Chondrocyte (in vitro differentiated cells): ENCODE measurements around the gene THSD4. TPM values are rescaled to one million over a fixed set of nuclear protein-coding genes. Genes with fewer than 3 reads are reported as not detected.

Source experiments
- DNase-seq: peaks from one replicate; pipeline ENCODE4 v3.0.0; 2021; ENCODE audit warnings: mixed read lengths, low spot score
- H3K27ac Mint-ChIP-seq: one replicate; pipeline ENCODE4 v1.8.0; 2021; ENCODE audit warnings: mild to moderate bottlenecking, moderate library complexity, mixed read lengths; ENCODE audit not compliant: unreplicated experiment
- H3K27me3 Mint-ChIP-seq: 2 replicates; pipeline ENCODE4 v1.8.0; 2021; ENCODE audit warnings: low read depth, mixed read lengths
- H3K36me3 Mint-ChIP-seq: 2 replicates; pipeline ENCODE4 v1.8.0; 2021; ENCODE audit warnings: low read depth, mixed read lengths
- H3K4me1 Mint-ChIP-seq: 2 replicates; pipeline ENCODE4 v1.8.0; 2021; ENCODE audit warnings: low read depth, mild to moderate bottlenecking, mixed read lengths
- H3K4me3 Mint-ChIP-seq: one replicate; pipeline ENCODE4 v1.8.0; 2021; ENCODE audit warnings: mild to moderate bottlenecking, moderate library complexity, mixed read lengths; ENCODE audit not compliant: unreplicated experiment
- H3K9me3 Mint-ChIP-seq: 2 replicates; pipeline ENCODE4 v1.8.0; 2021; ENCODE audit warnings: low read depth, mixed read lengths
- CTCF ChIP-seq: fragments of 200-600 bp; sonication (generic); IDR thresholded peaks from 2 replicates; pipeline ENCODE4 v1.5.0; 2021; ENCODE audit warnings: antibody characterized with exemption, mild to moderate bottlenecking, moderate library complexity
- total RNA-seq: library from RNA; stranded (reverse); gene quantifications from 3 replicates; pipeline ENCODE4 v1.2.1, GENCODE V29; 2021

Gene THSD4
- total RNA-seq, 1 donor from 2014 or later, result 3.4 TPM

- DNase-seq, result no peak
- H3K4me1 Mint-ChIP-seq, result no peaks in the 10 kb centered on the region
- no peak overlapping the region for H3K27ac Mint-ChIP-seq
- no peak for TF ChIP-seq CTCF
- H3K4me3 Mint-ChIP-seq, result no peak overlapping the region
- no peaks in the 10 kb centered on the region for H3K9me3 Mint-ChIP-seq
- no peaks in the 10 kb centered on the region for H3K36me3 Mint-ChIP-seq
- H3K27me3 Mint-ChIP-seq, result no peaks in the 10 kb centered on the region
Measured at GRCh38 chr15:71768184-71768583, 652.9 kb downstream of the THSD4 start.

DNA sequence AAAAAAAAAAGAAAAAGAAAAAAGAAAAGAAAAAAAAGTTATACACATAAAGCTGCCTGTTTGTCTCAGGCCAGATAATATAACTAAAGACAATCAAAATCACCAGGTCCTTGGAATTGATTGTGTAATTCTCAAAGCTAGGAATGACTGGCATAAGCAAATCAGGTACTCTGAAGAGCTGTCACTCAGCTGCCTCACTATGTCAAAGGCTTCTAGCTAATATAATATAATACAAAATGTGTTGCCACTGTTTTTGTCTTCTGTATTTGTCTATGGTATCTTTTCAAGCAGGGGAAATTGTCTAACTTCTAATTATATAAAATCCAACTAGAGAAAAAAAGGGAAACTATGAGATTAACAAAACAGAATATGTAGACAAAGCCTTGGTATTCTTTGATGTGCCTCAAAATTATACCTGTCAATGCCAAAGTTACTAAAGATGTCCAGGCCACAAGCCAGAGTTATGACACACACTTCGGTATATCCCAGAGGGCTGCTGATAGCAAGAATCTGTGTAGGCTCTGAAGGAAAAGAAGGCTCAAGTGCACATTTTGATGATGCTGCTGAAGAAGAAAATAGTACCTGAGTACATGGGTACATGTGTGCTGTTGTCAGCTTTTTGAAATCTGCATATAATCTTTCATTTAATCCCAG is 658.1 kb downstream of the THSD4 start:
- no peak overlapping the region for H3K4me3 Mint-ChIP-seq
- no peak for DNase-seq
- no peaks in the 10 kb centered on the region for H3K27me3 Mint-ChIP-seq

GRCh38 chr15:71775856-71776255 is 660.6 kb downstream of the THSD4 start:
- Mint-ChIP-seq H3K27ac (no peak overlapping the region), H3K4me1 (peaks cover 15% of the 10 kb centered on the region), H3K27me3 (no peaks in the 10 kb centered on the region), H3K36me3 (no peaks in the 10 kb centered on the region), H3K4me3 (no peak overlapping the region), H3K9me3 (no peaks in the 10 kb centered on the region)
- TF ChIP-seq CTCF, result no peak
- no peak for DNase-seq

More for the DNA sequence above, 658.1 kb downstream of the THSD4 start:
- no peaks in the 10 kb centered on the region for H3K36me3 Mint-ChIP-seq
- peaks cover 4% of the 10 kb centered on the region for H3K4me1 Mint-ChIP-seq
- TF ChIP-seq CTCF, result no peak
- H3K9me3 Mint-ChIP-seq, result no peaks in the 10 kb centered on the region
- H3K27ac Mint-ChIP-seq, result no peak overlapping the region

DNA sequence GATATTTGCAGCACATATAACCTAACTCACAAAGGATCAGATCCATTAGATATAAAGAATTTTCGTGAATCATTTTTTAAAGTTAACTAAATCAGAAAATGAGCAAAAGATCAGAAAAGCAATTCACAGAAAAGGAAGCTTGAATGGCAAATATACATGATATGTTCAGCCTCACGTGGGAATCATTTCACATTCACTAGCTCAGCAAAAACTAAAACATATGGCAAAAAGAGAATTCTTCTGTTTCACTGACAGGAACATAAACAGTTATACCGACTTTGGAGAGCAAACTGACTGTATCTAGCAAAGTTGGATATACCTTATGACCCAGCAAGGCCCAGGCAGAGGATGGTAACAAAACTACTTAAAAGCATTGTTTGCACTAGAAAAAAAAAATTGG is 661.0 kb downstream of the THSD4 start:
- Mint-ChIP-seq H3K4me3 (no peak overlapping the region), H3K36me3 (no peaks in the 10 kb centered on the region), H3K27ac (no peak overlapping the region), H3K4me1 (peaks cover 15% of the 10 kb centered on the region), H3K27me3 (no peaks in the 10 kb centered on the region), H3K9me3 (no peaks in the 10 kb centered on the region)
- TF ChIP-seq CTCF, result no peak
- DNase-seq, result no peak

DNA sequence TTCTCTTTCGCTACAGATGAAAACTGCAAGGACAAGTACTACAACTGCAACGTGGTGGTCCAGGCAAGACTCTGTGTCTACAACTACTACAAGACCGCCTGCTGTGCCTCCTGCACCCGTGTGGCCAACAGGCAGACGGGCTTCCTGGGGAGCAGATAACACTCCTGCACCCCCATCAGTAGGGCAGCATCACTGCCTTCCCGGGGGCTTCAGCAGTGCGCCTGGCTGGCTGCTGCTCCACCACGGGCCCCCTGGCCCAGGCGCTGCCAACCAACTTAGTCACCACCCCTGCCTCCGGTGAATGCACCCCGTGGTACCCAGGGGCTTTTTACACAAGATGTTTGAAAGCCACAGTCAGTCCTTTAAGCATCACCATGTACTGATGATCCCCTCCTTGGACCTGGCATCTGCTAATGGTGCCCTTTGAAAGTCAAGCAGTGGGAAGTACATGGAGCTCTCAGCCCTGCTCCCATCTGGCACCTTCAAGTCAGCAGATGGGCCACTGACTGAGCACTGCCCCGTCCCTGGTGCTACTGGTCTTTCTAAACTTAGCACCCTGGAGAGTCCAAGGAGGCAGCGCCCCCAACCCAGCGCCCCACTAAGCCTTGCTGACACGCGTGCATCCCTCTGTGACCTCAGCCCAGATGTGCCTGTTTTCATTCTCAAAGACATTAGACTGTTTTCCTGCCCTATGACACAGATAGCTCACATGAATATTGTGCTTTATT is 662.1 kb downstream of the THSD4 start:
- Mint-ChIP-seq H3K4me1 (peaks cover 15% of the 10 kb centered on the region), H3K9me3 (no peaks in the 10 kb centered on the region), H3K4me3 (no peak overlapping the region), H3K27me3 (no peaks in the 10 kb centered on the region), H3K27ac (no peak overlapping the region), H3K36me3 (no peaks in the 10 kb centered on the region)
- DNase-seq, result no peak
- TF ChIP-seq CTCF, result no peak
